ENCODE results near the gene BIRC3.

GRCh38 chr11:102304686-102305085, 12.6 kb upstream of the BIRC3 start:
- TF ChIP-seq RCOR1 (IDR thresholded peaks at IDR 0.05; ENCODE audit: low read depth, low read length) (no peak), CTCF (IDR thresholded peaks at IDR 0.05) (no peak), BCL3 (IDR thresholded peaks at IDR 0.05) (no peak), KDM1A (IDR thresholded peaks at IDR 0.05; ENCODE audit: low read depth) (no peak), RAD21 (conservative IDR thresholded peaks at IDR 0.05 in 1 of 2, IDR thresholded peaks at IDR 0.05 in 1 of 2) (no peak), MYC (IDR thresholded peaks at IDR 0.05; ENCODE audit: borderline replicate concordance, low read length) (no peak), CBX2 (IDR thresholded peaks at IDR 0.05; ENCODE audit: borderline replicate concordance, low read depth) (no peak), HOXA7 (CRISPR knock-in tag; IDR thresholded peaks at IDR 0.05) (no peak), RNF2 (IDR thresholded peaks at IDR 0.05; ENCODE audit: borderline replicate concordance, low read depth) (no peak), POLR2A (IDR thresholded peaks at IDR 0.05; ENCODE audit: low read length) (no peak)
